PFSK-1 (cell line): ENCODE results near the gene HRNR.

Source experiments
- FOXP2 ChIP-seq: optimal IDR thresholded peaks from 2 replicates; pipeline ENCODE3; 2011; ENCODE audit warnings: borderline replicate concordance, control low read depth, inconsistent platforms; ENCODE audit not compliant: insufficient read depth; ENCODE audit errors: extremely low read length, extremely low read depth
- POLR2AphosphoS5 ChIP-seq: IDR thresholded peaks from 2 replicates; pipeline ENCODE4 v1.6.1; 2012; ENCODE audit warnings: low read depth, mild to moderate bottlenecking, control low read depth, low read length, moderate library complexity
- TAF1 ChIP-seq: IDR thresholded peaks from 2 replicates; pipeline ENCODE4 v1.6.1; 2012; ENCODE audit warnings: low read length, control low read depth, borderline replicate concordance; ENCODE audit not compliant: insufficient read depth
- TF ChIP-seq, protein P1 (sequence below), 2 experiments: IDR thresholded peaks; 2 replicates each; pipeline versions ENCODE4 v1.6.1 to v1.8.0; 2011 to 2012; ENCODE audit warnings: low read depth in 2 of 2, low read length in 2 of 2, control low read depth in 1 of 2, inconsistent platforms in 1 of 2, mild to moderate bottlenecking in 1 of 2, moderate library complexity in 1 of 2; ENCODE audit not compliant: insufficient read depth in 1 of 2

DNA sequence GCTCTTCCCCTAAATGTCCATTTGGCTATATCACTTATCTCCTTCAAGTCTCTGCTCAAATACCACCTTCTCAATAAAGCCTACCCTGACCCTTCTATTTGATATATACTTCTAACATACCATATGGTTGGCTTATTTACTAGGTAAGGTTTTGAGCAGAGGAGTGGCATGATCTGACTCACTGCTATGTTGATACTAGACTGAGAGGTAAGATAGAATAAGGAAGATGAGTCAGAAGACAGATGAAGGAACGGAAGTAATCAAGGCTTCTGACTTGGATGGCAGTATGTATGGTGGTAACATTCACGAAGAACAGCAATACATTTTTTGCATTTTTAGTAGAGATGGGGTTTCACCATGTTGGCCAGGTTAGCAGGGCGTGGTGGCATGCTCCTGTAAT, 4.8 kb upstream of the HRNR start:
- TF ChIP-seq POLR2AphosphoS5 (no peak), TAF1 (no peak), FOXP2 (no peak)
- TF ChIP-seq, protein P1, sequence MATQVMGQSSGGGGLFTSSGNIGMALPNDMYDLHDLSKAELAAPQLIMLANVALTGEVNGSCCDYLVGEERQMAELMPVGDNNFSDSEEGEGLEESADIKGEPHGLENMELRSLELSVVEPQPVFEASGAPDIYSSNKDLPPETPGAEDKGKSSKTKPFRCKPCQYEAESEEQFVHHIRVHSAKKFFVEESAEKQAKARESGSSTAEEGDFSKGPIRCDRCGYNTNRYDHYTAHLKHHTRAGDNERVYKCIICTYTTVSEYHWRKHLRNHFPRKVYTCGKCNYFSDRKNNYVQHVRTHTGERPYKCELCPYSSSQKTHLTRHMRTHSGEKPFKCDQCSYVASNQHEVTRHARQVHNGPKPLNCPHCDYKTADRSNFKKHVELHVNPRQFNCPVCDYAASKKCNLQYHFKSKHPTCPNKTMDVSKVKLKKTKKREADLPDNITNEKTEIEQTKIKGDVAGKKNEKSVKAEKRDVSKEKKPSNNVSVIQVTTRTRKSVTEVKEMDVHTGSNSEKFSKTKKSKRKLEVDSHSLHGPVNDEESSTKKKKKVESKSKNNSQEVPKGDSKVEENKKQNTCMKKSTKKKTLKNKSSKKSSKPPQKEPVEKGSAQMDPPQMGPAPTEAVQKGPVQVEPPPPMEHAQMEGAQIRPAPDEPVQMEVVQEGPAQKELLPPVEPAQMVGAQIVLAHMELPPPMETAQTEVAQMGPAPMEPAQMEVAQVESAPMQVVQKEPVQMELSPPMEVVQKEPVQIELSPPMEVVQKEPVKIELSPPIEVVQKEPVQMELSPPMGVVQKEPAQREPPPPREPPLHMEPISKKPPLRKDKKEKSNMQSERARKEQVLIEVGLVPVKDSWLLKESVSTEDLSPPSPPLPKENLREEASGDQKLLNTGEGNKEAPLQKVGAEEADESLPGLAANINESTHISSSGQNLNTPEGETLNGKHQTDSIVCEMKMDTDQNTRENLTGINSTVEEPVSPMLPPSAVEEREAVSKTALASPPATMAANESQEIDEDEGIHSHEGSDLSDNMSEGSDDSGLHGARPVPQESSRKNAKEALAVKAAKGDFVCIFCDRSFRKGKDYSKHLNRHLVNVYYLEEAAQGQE (IDR thresholded peaks at IDR 0.05; ENCODE audit: insufficient read depth in 1 of 2, low read depth in 2 of 2, low read length in 2 of 2) = no peak
